Breast epithelium (tissue), 4 donors: ENCODE measurements around the gene SLC22A23. TPM values are rescaled to one million over a fixed set of nuclear protein-coding genes. Genes with fewer than 3 reads are reported as not detected.

Source experiments
- DNase-seq, 2 donors: peaks; one replicate each; pipeline ENCODE4 v3.0.0-alpha.2; 2019; ENCODE audit warnings: low spot score in 2 of 2
- H3K27ac ChIP-seq, 2 donors: fragments of 200-600 bp; sonication (generic) in 1 of 2; one replicate each; pipeline ENCODE4 v1.5.1; 2016 to 2019; ENCODE audit warnings: mild to moderate bottlenecking in 1 of 2
- H3K27me3 ChIP-seq, 2 donors: fragments of 200-600 bp; sonication (generic) in 1 of 2; one replicate each; pipeline versions ENCODE4 v1.5.1 to v1.6.0; 2017 to 2019; ENCODE audit warnings: control low read depth in 1 of 2, mild to moderate bottlenecking in 1 of 2
- H3K36me3 ChIP-seq: fragments of 200-600 bp; one replicate; pipeline ENCODE4 v1.5.1; 2019
- H3K4me1 ChIP-seq, 2 donors: fragments of 200-600 bp; sonication (generic); one replicate each; pipeline ENCODE4 v1.5.1; 2016 to 2019; ENCODE audit warnings: control low read depth in 1 of 2
- H3K4me3 ChIP-seq, 3 donors: fragments of 200-600 bp; sonication (generic); 1 replicate in 2 of 3; 2 replicates in 1 of 3; pipeline ENCODE4 v1.5.1; 2016 to 2019; ENCODE audit warnings: mild to moderate bottlenecking in 3 of 3, moderate library complexity in 2 of 3
- H3K9me3 ChIP-seq, 2 donors: fragments of 200-600 bp; sonication (generic) in 1 of 2; one replicate each; pipeline ENCODE4 v1.5.1; 2016 to 2019; ENCODE audit warnings: control low read depth in 1 of 2
- CTCF ChIP-seq, 3 donors: fragments of 450-650 bp; IDR thresholded peaks; one replicate each; pipeline ENCODE4 v1.5.1; 2016 to 2017; ENCODE audit warnings: antibody characterized with exemption in 3 of 3, mild to moderate bottlenecking in 3 of 3, moderate library complexity in 3 of 3
- POLR2A ChIP-seq: fragments of 450-650 bp; IDR thresholded peaks from one replicate; pipeline ENCODE4 v1.6.1; 2016; ENCODE audit warnings: antibody characterized with exemption, mild to moderate bottlenecking, moderate library complexity
- POLR2AphosphoS5 ChIP-seq, 3 donors: sonication (generic); formaldehyde crosslinking; IDR thresholded peaks; one replicate each; pipeline ENCODE4 v1.6.1; 2017; ENCODE audit warnings: antibody characterized with exemption in 3 of 3
- intact Hi-C: fragments of 100-400 bp; cut with DNase I; formaldehyde crosslinking; loops from one replicate; pipeline ENCODE4 v1.15.1; 2023; ENCODE audit warnings: low total_unique reads
- total RNA-seq, 3 donors: library from RNA; depleted of rRNA; stranded (reverse); fragments of >200 nt; gene quantifications; one replicate each; pipeline ENCODE4 v1.1.0, GENCODE V29; 2016

SLC22A23 gene
- total RNA-seq, 3 donors from 2014 or later = 10.9 to 26.3 (median 22.9) TPM

DNA sequence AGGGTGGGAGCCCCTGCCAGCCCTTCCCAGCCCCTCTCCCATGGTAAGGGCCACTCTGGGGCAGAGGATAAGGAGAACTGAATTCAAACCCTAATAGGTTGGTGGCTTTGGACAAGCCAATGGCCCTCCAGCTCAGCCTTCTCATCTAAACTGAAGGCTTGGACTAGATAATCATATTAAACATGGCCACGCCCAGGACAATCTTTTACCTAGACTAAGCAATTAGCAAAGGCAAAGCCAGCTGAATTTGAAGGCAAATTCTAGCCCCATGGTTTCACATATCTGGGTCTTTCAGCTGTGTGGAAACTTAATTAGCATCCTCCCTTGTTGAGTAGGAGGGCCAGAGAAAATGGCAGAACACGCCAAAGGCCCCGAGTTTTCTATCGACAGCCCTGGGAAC is 10.7 kb downstream of the SLC22A23 start:
- no peaks in the 10 kb centered on the region for H3K9me3 ChIP-seq
- H3K4me3 ChIP-seq = no peak overlapping the region
- H3K27me3 ChIP-seq = no peaks in the 10 kb centered on the region
- no peak for DNase-seq
- H3K36me3 ChIP-seq = no peaks in the 10 kb centered on the region
- no peaks in the 10 kb centered on the region for H3K4me1 ChIP-seq
- intact Hi-C loops = no loop called here
- no peak overlapping the region for H3K27ac ChIP-seq
- TF ChIP-seq POLR2AphosphoS5 (IDR thresholded peaks at IDR 0.05) (no peak), CTCF (IDR thresholded peaks at IDR 0.05) (no peak), POLR2A (no peak)

GRCh38 chr6:3444276-3445088 is 12.4 kb downstream of the SLC22A23 start:
- TF ChIP-seq POLR2AphosphoS5 (IDR thresholded peaks at IDR 0.05) (no peak), CTCF (IDR thresholded peaks at IDR 0.05) (no peak), POLR2A (no peak)
- intact Hi-C loops = no loop called here

DNA sequence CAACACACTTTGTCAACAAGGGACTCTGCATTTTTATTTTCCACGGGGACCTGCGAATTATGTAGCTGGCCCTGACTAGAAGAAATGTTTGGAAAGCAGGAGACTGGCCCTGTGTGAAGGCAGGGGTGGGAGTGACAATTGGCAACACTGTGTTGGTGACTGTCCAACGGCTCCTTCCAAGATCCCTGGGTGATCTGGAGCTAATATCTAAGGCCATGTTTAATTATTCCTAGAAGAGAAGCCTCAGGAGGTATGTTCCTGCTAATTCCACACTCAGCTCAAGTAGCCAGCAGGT is 13.7 kb downstream of the SLC22A23 start:
- no peak overlapping the region for H3K27ac ChIP-seq
- H3K27me3 ChIP-seq = no peaks in the 10 kb centered on the region
- DNase-seq = no peak
- no peaks in the 10 kb centered on the region for H3K36me3 ChIP-seq
- intact Hi-C loops = no loop called here
- no peaks in the 10 kb centered on the region for H3K9me3 ChIP-seq
- TF ChIP-seq CTCF (IDR thresholded peaks at IDR 0.05) (no peak), POLR2A (no peak), POLR2AphosphoS5 (IDR thresholded peaks at IDR 0.05) (no peak)
- H3K4me3 ChIP-seq = no peak overlapping the region
- H3K4me1 ChIP-seq = no peaks in the 10 kb centered on the region

More at GRCh38 chr6:3444276-3445088, 12.4 kb downstream of the SLC22A23 start:
- H3K27me3 ChIP-seq = no peaks in the 10 kb centered on the region
- H3K9me3 ChIP-seq = no peaks in the 10 kb centered on the region
- H3K36me3 ChIP-seq = no peaks in the 10 kb centered on the region
- no peaks in the 10 kb centered on the region for H3K4me1 ChIP-seq
- DNase-seq = no peak
- no peak overlapping the region for H3K27ac ChIP-seq
- H3K4me3 ChIP-seq = no peak overlapping the region

DNA sequence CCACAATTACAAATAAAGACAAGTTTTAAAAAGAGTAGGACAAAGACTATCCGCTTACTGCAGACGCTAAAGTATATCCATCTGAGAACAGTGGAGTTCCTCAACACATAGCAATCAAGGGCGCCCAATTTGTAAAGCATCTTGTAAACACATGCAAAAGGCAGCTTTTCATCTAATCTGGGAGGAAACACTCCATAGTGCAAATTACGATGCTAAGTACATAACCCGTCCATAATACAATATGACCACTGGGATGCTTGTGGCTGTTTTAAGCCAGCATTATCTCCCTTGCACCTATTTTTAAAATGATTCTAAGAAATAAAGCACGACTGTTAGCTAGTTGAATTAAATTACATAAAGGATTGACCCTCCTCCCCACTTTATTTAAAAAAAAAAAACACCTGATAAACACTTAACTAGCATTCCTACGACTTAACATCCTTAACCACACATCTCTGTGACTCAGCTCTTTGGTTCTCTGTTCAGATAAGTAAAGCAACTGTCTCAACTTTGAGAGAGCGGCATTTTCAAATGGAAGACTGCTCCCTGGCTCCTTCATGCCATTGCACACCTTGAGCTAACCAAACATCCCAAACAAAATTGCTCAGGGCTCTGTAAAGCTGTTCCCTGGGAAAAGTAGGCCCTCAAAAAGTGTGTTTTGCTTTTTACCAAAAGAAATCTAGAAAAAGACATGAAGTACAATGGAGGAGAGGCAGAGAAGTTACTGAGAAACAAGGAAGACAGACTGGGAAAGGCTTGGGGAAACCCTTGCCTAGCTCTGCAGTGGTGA is 14.2 kb downstream of the SLC22A23 start:
- no peaks in the 10 kb centered on the region for H3K4me1 ChIP-seq
- intact Hi-C loops = no loop called here

More for the DNA sequence above, 14.2 kb downstream of the SLC22A23 start:
- no peaks in the 10 kb centered on the region for H3K36me3 ChIP-seq
- H3K4me3 ChIP-seq = no peak overlapping the region
- no peak for DNase-seq
- H3K27ac ChIP-seq = no peak overlapping the region
- TF ChIP-seq POLR2A (no peak), POLR2AphosphoS5 (IDR thresholded peaks at IDR 0.05) (no peak), CTCF (IDR thresholded peaks at IDR 0.05) (no peak)
- H3K27me3 ChIP-seq = no peaks in the 10 kb centered on the region
- no peaks in the 10 kb centered on the region for H3K9me3 ChIP-seq
